Activated CD4-positive, alpha-beta T cell treated with anti-CD3 and anti-CD28 coated beads, Interleukin-10, Interleukin-2, amounts not matched to agents 100 ng/mL and 50 ng/mL, durations not matched to agents 16 hours and 8 hours (primary cell): ENCODE results near the gene PIBF1.

ENCODE experiments used
- DNase-seq: peaks from one replicate; pipeline ENCODE4 v3.0.0-alpha.2; 2020

PIBF1 gene

DNA sequence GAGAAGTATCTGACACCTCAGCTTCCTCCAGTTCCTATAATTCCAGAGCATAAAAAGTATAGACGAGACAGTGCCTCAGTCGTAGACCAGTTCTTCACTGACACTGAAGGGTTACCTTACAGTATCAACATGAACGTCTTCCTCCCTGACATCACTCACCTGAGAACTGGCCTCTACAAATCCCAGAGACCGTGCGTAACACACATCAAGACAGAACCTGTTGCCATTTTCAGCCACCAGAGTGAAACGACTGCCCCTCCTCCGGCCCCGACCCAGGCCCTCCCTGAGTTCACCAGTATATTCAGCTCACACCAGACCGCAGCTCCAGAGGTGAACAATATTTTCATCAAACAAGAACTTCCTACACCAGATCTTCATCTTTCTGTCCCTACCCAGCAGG, 279.9 kb downstream of the PIBF1 start:
- DNase-seq: no peak

GRCh38 chr13:73062468-73062867, 280.5 kb downstream of the PIBF1 start:
- no peak for DNase-seq

- DNase-seq: no peak
Observed at GRCh38 chr13:73063166-73063565, 281.2 kb downstream of the PIBF1 start.

- no peak for DNase-seq
Observed at GRCh38 chr13:73065036-73065435, 283.1 kb downstream of the PIBF1 start.

DNA sequence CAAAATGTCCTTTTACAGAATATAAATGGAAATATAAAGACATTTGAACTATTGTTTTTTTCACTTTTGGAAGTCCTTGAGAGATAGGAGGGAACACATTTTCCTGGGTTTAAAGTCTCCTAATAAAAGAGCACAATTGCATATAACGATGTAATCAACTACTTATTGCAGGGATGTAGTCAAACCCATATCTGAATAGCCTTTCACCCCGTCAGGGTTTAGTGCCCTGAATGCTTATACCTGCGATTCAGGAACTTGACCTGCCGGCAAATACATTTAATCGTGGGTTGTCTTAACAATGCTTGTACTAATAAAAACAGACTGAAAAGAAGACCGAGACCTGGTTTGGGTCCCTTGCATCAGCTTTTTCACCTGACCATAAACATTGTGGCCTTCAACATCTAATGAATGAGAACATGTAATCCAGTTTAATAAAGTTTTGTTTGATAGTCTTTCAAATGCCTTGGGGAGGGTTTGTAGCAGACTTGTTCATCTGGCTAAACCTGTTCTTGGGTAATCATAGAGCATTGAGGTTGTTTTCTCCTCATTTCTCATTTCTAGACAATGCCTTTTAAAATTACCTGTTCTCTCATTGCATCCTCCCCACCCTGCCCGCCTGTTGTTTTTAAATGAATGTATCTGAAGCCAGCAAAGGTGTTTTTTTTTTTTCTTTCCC, 283.9 kb downstream of the PIBF1 start:
- no peak for DNase-seq
